MM.1S (cell line): ENCODE data around the gene CD93.

ENCODE experiments used
- CTCF ChIP-seq: fragments of 300-600 bp; sonication (generic); IDR thresholded peaks from 2 replicates; pipeline ENCODE4 v1.5.1; 2016; ENCODE audit warnings: antibody characterized with exemption, low read length, mixed read lengths
- EZH2 ChIP-seq: fragments of 300-600 bp; sonication (generic); optimal IDR thresholded peaks from 2 replicates; pipeline ENCODE3; 2017; ENCODE audit warnings: low read depth, mild to moderate bottlenecking, antibody characterized with exemption, low read length, mixed read lengths
- EZH2phosphoT487 ChIP-seq: fragments of 300-600 bp; sonication (generic); IDR thresholded peaks from 2 replicates; pipeline ENCODE4 v1.6.1; 2018; ENCODE audit warnings: antibody characterized with exemption, low read length

- TF ChIP-seq CTCF (no peak), EZH2phosphoT487 (no peak), EZH2 (no peak)
Measured at GRCh38 chr20:23122796-23123655, 36.9 kb upstream of the CD93 start.
